NCI-H2029 treated with DMSO at 0.1 percent for 48 hours (cell line): Measurements from ENCODE around the gene OR6Y1.

Source experiments
- DNase-seq: peaks from one replicate; lab custom pipeline; 2025; lab: John Stamatoyannopoulos, UW

OR6Y1 gene

GRCh38 chr1:158554352-158554751 lies at the start of gene OR6Y1:
Gene OR6Y1, minus strand, starts transcription at chr1:158554405. Its CDS starts 6,300 bp downstream, at chr1:158548105.
- no peak for DNase-seq

- DNase-seq, result no peak
Measured at GRCh38 chr1:158600735-158601134, 46.5 kb upstream of the OR6Y1 start.

DNA sequence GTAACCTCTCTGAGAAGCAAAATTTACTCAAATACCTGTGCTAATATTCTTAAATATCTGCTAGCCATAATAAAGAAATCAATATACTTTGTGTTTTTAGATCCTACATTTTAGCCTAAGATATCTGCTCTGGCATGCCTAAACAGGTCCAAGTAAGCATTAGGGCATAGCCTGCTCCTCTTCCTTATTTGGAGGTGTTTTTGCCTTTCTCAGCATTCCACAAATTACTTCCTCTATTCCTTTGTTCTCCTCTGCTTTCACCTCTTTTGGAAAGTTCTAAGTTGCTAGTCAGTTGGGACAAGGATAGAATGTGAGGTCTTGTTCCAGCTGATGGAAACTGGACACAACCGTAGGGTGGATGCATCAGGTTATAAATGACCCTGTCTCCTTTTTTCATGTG lies 32.7 kb upstream of the OR6Y1 start:
- DNase-seq, result no peak

DNA sequence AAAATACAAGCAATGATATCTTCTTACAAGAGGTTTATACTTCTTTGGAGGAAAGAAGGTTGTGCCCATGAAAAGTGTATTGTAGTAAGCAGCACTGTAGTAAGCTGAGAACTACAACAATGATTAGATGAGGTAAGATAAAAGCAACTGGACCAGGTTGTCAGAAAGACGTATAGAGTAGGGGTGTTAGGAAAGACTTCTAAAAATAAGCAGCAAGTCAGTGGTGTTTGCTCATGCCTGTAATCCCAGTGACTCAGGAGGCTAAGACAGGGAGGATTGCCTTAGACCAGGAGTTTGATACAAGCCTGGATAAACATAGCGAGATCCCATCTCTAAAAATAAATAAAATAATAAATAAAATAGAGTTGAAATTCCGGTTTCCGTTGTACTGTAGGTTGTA lies 29.8 kb upstream of the OR6Y1 start:
- DNase-seq, result no peak

DNA sequence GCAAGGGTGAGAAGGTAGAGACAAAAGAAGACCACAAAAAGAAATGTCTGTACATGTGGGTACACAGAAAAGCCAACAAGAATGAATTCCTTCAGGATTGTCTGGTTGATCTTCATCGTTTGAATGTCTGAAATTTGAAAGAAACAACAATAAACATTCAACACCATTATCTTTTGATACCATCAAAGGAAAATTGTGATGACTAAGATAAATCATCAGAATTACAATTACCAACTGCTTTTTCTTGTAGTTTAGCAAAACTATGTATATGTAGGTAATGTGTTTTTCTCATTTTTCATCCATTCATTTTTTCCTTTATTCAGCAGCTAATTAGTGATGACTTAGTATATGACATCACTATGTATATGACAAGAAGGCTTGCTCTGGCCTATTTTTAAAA lies 25.5 kb upstream of the OR6Y1 start, which contains the start of gene OR10X1:
OR10X1 (minus strand) TSS at position 167 of the 400 bp plus-strand sequence; CDS start at position 167, 0 bp downstream.
- no peak for DNase-seq

DNA sequence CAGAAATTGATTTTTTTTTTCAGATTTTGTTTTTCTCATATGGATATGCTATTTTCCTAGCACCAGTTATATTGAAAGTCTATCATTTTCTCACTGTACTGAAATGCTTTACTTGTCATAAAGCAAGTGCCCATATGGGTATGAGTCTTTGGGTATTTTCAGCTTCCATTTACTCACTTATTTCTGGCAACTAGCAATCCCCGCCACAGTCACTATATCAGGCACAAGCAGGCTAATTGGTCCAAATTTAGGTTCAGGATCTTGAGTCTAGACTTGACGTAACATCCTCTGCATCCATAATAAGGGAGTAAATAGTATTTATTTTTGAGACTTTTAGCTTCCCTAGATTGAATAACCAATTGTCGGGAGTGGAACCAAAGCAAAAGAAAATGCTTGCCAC lies 23.4 kb upstream of the OR6Y1 start:
- DNase-seq, result no peak

GRCh38 chr1:158572226-158572625 lies 18.0 kb upstream of the OR6Y1 start:
- no peak for DNase-seq

DNA sequence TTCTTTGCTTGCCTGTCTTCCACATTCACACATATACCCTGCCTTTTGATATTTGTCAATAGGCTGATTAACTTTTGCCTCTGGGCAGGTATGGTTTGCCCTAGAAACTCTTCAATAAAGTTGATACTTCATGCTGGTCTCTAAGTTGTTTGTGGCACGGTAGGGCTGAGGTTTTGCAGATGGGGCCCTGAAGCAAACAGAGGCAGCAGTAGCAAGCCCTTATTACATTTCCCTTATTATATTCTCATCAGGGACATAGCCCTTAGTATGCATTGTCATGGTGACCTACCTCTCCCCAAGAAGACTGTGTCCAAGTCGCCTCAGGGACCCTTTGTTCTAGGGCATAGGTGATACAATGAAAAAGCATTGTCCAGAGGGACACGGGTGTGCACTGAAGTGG lies 16.3 kb upstream of the OR6Y1 start, which contains the start of gene OR6P1:
OR6P1 (minus strand) TSS at position 101 of the 400 bp plus-strand sequence. CDS start 6,976 bp downstream, outside the sequence.
- DNase-seq, result no peak

DNA sequence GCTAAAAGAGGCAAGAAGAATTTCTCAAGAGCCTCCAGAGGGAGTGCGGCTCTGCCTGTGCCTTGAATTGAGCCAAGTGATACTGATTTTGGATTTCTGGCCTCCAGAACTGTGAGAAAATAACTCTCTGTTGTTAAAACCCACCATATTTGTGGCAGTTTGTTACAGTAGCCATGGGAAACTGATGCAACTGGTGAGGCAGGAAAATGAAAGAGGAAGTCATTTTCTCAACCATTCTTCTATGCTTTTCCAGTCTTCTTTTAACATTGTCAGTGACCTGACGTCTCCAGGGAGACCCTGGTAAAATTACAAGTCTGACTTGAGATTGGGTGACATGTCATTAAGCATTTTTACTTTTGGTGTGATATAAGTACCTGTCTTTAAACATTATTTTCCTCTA lies 10.4 kb upstream of the OR6Y1 start:
- DNase-seq, result no peak

DNA sequence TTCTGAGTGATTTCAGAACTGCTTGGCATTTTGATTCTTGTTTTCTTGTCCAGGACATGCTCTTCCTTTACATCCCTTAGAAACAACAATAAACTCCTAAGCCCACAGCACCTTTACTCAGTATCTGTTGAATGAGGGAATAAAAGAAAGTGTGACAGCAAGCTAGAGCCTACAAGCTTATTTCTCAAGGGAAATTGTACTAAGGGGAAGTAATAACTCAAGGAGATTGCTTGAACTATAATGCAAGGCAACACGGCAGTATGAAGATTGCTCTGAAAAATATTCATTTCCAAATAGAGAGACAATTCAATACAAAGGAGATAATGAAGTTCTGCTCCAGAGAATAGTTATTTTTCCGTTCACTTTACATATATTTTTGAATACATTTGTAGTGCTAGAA lies 9.6 kb upstream of the OR6Y1 start:
- DNase-seq, result no peak

DNA sequence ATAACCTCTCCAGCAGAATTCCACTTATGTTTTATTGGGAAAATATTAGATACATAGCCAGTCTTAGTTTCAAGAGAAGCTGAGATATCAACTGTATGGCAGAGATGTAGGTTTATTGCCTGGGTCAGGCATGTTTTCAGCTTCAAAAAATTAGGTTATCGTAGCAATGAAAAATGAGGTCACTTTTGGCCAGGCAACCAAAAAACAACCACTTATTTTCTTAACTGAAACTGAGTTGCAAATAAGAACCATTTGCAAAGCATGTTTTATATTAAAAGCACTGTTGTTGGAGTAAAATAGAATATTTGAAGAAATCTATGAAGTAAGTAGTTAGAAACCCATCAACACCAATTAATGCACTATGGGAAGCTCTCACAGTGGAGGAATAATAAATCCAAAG lies 5.5 kb upstream of the OR6Y1 start:
- no peak for DNase-seq

DNA sequence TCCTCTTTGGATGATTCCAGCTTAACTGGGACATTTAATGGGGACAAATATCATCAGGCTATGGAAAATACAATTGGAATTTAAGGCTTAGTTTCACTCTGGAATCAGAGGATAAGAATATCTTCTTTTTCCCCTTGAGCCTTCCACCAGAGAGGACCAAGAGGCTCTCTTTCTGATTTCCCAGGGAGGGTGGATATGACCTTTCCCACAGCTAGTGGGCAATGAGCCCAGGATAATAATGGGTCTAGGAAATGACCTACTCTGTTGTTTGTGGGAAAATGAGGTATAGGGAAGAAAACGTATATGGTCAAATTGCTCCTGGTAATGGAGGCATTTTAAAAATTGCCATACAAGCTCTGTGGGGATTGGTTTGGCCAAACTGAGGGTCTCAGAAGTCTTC lies 1.9 kb downstream of the OR6Y1 start:
- no peak for DNase-seq

DNA sequence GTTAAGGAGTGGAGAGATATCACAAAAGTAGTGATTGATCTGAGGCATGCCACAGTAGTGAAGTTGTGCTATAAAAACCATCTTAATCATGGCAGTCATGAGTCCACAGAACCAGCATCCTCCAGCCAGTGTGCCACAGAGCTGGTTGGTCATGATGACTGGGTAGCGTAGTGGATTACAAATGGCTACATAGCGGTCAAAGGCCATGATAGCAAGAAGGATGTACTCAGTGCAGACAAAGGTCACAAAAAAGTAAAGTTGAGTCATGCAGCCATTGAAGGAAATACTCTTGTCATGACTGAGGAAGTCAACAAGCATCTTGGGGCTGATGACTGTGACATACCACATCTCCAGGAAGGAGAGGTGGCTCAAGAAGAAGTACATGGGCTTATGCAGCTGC lies 6.7 kb downstream of the OR6Y1 start:
- no peak for DNase-seq

DNA sequence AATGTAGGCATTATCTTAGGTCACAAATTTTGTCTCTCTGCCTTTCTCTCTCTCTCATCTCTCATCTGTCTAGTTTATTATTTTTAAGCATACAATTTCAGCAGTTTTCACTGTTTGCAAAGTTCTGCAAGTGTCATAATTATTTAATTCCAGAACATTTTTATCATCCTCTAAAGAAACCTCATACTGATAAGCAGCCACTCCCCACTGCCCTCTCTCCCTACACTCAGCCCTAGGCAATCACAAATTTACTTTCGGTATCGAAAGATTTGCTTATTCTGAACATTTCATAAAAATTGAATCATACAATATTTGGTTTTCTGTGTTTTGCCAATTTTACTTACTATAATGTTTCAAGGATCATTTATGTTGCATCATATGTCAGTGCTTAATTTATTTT lies 16.6 kb downstream of the OR6Y1 start:
- no peak for DNase-seq

- no peak for DNase-seq
Measured at GRCh38 chr1:158534496-158534895, 19.7 kb downstream of the OR6Y1 start.

GRCh38 chr1:158527190-158527815 lies 26.9 kb downstream of the OR6Y1 start:
- peak; percentile 26 for DNase-seq

GRCh38 chr1:158521666-158522058 lies 32.5 kb downstream of the OR6Y1 start:
- DNase-seq, result no peak

DNA sequence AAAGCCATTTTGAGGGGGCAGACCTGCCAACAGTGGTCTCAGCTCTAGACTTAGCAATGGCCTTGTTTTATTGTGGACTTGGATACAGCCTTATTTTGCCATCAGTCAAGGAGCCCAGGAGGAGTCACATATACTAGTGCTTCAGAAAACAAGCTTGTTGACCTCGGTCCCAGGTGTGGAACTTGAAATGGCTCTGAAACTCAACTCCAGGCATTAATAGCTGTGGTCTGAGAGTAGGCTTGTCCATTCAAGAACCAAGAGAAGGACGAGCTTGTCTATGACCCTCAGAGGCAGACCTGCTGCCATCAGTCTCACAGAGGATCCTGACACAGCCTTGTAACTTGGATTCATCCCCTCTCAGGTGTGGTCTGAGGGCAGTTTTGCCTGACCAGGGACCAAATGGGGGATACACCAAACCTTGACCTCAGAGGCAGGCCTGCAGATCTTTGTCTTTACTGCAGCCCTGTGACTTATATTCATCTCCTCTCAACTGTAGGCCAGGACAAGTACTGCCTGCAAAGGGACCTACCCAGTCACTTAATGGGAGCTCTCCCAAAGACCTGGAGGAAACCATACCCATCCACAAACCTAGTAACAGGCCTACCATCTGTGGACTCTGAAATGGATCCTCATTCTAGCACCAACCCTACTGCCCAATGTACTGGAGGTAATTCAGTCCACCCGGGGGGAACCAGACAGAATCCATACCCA lies 33.1 kb downstream of the OR6Y1 start:
- no peak for DNase-seq

DNA sequence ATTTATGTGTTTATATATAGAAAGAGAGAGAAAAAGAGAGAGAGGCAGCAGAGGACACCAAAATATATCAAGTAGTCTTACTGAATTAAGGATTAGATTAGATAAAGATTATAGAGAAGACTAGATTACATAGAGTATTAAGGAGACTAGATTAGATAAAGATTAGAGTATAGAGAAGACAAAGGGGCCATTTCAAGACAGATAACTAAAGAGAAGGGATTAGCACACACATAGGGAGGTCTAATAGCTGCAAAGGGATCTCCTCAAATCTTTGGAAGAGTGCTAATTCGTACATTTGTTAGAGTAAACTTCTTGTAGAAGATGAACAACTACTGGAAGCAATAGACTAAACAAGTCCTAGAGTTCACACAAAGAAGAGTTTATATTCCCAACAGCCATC lies 34.2 kb downstream of the OR6Y1 start:
- no peak for DNase-seq

GRCh38 chr1:158516966-158517365 lies 37.2 kb downstream of the OR6Y1 start:
- no peak for DNase-seq

DNA sequence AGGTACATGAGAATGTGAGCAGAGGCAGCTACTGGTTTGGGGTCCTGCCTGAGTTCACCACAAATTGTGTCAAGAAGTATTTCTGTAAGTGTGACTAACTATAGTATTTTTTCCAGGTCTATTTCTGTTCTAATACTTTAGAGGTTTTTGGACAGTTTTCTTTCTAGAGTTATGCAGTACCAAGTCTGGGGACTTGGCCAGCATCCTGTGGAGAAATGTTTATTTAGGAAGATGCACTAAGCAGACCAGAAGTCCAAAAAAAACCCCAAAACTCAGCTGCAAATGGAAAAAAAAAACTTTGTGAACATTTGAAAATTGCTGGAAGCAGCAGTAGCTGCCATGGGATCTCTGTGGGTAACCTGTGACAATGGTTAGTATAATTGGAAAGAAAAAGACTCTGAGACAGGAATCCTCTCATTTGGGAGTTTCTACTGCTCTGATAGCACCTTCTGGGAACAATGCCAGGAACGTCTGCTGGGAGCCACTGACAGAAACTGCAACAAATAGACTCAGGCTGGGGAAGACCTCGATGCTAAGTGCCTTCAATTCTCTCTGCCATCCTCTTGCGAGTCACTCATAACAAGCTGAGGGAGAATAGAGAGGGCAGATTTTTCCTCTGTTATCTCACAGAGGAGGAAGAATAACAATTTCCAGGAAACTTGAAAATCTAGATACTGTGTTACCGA lies 44.6 kb downstream of the OR6Y1 start:
- peak; percentile 18 for DNase-seq

DNA sequence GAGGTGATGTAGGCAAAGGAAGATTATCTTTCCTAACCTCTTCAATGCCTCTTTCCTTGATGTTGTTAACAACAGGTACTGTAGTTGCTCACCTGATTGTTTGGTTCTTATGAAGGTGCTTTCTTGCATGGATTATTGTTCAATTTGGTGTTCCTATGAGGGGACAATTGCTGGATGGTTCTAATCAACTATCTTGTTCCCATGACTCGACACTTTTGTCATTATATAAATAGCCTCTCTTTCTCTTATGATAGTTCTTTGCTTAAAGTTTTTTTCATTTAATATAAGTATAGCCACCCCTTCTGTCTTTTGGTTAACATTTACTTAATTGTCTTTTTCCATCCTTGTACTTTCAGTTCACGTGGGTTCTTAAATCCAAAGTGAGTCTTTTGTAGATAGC lies 46.7 kb downstream of the OR6Y1 start:
- DNase-seq, result no peak

- DNase-seq, result no peak
Measured at GRCh38 chr1:158506369-158506987, 47.7 kb downstream of the OR6Y1 start.
